ES-I3 (cell line): Measurements from ENCODE around the gene SF3B6.

ENCODE experiments used
- H3K36me3 ChIP-seq: 2 replicates; pipeline ENCODE4 v1.6.1; 2013; ENCODE audit warnings: mild to moderate bottlenecking, low read length, control low read depth, moderate library complexity; ENCODE audit not compliant: insufficient read depth
- H3K4me1 ChIP-seq: 2 replicates; pipeline ENCODE4 v1.6.1; 2013; ENCODE audit warnings: mild to moderate bottlenecking, control low read depth, low read length; ENCODE audit not compliant: insufficient read depth
- H3K9ac ChIP-seq: 2 replicates; pipeline ENCODE4 v1.6.1; 2013; ENCODE audit warnings: low read depth, mild to moderate bottlenecking, low read length, moderate library complexity
- H3K9me3 ChIP-seq: 2 replicates; pipeline ENCODE4 v1.6.1; 2013; ENCODE audit warnings: mild to moderate bottlenecking, low read length, moderate library complexity; ENCODE audit not compliant: control insufficient read depth, insufficient read depth

Gene SF3B6

DNA sequence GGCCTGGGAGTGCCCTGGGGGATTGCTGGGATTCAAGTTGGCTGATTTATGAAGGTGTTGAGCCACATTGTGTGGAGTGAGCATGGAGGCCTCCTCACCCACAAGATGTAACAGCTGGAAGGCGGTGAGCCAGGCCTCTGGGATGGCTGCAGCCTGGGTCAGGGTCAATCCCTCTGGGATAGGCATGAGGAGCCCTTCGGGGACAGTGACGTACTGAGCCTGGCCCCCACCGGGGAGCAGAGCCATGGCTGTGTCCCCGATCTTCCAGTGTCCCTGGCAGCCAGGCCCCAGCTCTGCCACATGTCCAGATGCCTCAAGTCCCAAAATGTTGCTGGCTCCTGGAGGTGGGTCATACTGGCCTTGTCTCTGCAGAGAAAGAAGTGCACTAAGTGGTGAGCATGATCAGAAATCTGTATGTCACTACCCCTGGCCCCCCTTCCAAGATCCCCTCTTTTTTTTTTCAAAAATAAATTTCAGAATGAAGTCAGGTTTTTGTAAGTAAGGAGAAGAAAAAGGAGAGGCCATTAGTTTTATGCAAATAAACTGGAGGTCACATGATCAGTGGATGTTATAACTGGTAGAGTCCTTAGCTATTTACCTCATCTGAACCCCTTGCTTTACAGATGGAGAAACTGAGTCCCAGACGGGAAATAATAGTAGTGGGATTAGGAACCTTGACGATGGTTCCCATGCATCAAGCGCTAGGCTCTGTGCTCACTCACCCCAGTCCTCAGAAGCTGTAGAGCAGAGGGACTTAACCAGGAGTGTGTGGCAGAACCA, 6.9 kb upstream of the SF3B6 start:
- no peaks in the 10 kb centered on the region for H3K9me3 ChIP-seq
- peak overlapping the region; percentile 54 for H3K9ac ChIP-seq
- H3K4me1 ChIP-seq: no peaks in the 10 kb centered on the region
- H3K36me3 ChIP-seq: peaks cover 8% of the 10 kb centered on the region

DNA sequence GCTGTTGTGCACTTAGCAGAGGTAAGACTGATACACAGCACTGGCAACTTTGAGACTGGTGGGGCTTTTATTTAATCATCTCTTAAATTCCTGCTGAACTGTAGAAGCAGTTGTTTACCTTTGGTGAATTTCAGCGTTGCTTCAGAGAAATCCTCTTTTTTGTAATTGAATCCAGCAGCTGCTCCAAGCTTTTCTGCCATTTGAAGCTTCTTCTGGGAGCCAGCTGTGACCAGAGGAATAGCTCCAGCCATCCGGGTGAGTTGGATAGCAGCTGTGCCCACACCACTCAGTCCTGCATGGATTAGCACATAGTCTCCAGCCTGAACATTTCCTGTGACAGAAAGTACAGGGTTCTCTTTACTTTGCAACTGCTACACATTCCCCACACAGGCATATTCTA, 4.6 kb upstream of the SF3B6 start:
- Histone ChIP-seq H3K4me1 (no peaks in the 10 kb centered on the region), H3K9ac (no peak overlapping the region), H3K36me3 (peaks cover 8% of the 10 kb centered on the region), H3K9me3 (no peaks in the 10 kb centered on the region)

DNA sequence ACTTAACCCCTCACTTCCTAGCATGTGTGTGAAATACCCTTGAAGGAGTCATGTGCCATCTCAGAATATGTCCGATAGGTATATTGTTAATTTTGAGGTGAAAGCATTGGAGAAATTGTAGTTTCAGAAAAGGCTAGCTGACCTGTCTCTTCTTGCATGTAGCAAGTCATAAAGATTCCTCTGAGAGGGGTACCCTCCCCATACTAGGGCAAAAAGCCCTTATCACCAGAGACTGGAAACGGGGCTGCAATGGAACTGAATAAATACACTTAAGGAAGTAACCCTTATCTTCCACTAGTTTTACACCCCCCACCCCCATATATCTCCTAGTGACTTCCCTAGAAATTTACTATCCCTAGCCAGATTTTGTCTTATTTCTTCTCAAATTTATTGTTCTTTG, 1.8 kb upstream of the SF3B6 start:
- Histone ChIP-seq H3K9me3 (no peaks in the 10 kb centered on the region), H3K9ac (peak overlapping the region; percentile 58; the same call in 1 of the 2 replicates), H3K4me1 (no peaks in the 10 kb centered on the region), H3K36me3 (peaks cover 12% of the 10 kb centered on the region)

DNA sequence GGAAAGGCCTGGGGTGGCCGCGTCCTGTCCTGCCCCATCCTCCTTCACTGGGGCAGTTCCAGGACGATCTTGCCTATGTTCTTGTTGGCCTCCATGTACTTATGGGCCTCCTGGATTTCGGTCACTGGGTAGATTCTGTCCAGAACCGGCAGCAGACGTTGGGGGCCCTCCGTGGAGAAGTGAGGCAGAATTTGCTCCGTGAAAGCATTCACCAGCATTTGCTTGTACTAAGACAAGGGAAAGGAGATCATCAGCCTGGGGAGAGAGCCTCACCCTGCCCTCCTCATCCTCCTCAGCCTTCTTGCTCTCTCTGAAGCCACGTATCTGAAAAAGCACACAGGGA, 1.4 kb upstream of the SF3B6 start:
- Histone ChIP-seq H3K9ac (peak overlapping the region; percentile 58), H3K4me1 (no peaks in the 10 kb centered on the region), H3K9me3 (no peaks in the 10 kb centered on the region), H3K36me3 (peaks cover 12% of the 10 kb centered on the region)

DNA sequence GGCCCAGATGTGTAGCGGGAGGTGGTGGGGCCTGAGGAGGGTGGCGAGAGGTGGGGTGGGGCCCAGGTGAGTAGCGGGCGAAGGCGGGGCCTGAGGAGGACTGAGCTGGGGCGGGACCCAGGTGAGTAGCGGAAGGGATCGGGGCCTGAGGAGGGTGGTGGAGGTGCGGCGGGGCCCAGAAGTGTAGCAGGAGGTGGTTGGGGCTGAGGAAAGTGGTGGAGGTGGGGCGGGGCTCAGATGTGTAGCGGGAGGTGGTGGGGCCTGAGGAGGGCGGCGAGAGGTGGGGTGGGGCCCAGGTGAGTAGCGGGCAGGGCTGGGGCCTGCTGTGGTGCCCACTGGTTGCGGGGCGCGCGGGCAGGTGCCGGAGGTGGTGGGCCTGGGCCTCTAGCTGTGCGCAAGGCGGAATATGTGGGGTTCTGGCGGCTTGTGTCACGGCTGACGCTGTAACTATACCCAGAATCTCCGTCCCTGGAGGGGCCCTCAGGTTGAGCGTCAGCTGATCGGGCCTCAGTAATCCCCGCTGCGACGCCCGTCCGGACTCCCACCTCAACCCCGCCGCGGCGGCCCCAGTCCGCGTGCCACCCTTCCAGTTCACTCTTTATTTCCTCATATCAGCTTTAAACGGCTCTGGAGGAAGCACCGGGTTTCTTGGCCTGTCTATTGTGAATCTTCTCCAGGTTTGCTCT, 866 bp upstream of the SF3B6 start:
- peak overlapping the region; percentile 58 for H3K9ac ChIP-seq
- no peaks in the 10 kb centered on the region for H3K4me1 ChIP-seq
- H3K36me3 ChIP-seq: peaks cover 11% of the 10 kb centered on the region
- no peaks in the 10 kb centered on the region for H3K9me3 ChIP-seq

DNA sequence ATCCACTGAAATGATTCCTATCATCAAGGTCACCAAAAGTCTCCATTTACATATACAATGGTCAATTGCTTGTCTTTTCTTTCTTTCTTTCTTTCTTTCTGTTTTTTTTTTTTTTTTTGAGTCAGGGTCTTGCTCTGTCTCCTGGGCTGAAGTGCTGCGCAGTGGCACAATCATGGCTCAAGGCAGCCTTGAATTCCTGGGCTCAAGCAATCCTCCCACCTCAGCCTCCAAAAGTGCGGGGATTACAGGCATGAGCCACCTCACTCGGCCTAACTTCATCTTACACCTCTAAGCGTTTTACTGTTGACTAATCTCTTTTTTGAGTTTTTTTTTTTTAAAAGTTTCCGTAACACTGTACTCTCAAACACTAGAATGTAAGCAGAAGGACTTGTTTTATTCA, 867 bp downstream of the SF3B6 start:
- Histone ChIP-seq H3K9ac (peak overlapping the region; percentile 62), H3K4me1 (no peaks in the 10 kb centered on the region), H3K9me3 (no peaks in the 10 kb centered on the region), H3K36me3 (peaks cover 11% of the 10 kb centered on the region)

DNA sequence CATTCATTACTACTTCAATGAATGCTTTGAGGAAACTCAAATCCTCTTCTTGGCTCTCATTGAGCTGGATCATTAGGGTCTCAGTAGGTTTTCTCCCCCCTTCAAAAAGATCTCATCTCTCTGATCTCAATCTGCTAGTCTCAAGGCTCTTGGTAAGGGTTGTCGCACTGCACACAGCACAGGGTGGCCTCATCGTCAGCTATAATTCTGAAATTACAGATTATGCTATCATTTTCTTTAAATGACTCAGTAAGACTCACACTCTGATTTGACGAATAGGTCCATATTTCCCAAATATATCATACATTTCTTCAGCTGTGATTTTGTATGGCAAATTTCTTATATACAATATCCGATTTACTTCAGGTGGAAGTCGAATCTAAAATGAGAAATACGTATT, 2.3 kb downstream of the SF3B6 start:
- H3K9me3 ChIP-seq: no peaks in the 10 kb centered on the region
- no peaks in the 10 kb centered on the region for H3K4me1 ChIP-seq
- H3K36me3 ChIP-seq: peaks cover 11% of the 10 kb centered on the region
- no peak overlapping the region for H3K9ac ChIP-seq

DNA sequence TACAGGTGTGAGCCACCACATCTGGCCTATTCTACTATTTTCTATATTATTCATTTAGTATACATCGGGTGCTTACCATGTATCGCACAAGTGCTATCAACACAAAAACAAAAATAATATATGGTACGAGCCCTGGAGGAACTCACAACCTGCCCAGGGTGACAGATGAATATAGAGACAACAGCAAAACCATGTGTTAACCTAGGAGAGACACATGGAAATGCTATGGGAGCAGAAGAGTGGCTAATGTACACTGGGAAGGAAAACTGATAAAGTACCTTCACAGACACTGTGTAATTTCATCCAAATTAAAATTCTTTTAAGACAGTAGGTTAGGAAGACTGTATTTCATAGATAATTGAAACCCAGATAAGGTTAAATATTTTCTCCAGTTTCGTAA, 3.9 kb downstream of the SF3B6 start:
- Histone ChIP-seq H3K4me1 (no peaks in the 10 kb centered on the region), H3K9me3 (no peaks in the 10 kb centered on the region), H3K36me3 (peaks cover 11% of the 10 kb centered on the region)

DNA sequence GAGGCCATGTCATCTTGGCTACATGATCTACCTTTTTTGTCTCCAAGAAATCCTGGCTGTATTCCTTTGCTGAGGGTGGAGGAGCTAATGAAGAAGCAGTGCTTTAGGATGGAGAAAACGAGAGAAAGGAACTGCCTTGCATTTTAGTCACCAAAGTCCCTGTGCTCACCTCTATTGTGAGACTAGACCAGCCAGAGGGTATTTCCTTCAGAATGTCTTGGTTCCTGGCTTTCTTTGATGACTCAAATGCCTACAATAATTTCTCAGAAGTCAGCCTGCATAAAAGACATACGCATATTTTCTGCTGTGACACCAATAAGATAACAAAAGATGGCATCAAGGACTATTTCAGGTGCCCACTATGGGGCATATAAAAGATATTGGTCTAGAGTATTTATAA, 10.8 kb downstream of the SF3B6 start:
- H3K36me3 ChIP-seq: peaks cover 7% of the 10 kb centered on the region
- no peaks in the 10 kb centered on the region for H3K9me3 ChIP-seq
- no peak overlapping the region for H3K9ac ChIP-seq
- H3K4me1 ChIP-seq: no peaks in the 10 kb centered on the region

More for the DNA sequence above, 3.9 kb downstream of the SF3B6 start:
- H3K9ac ChIP-seq: no peak overlapping the region

DNA sequence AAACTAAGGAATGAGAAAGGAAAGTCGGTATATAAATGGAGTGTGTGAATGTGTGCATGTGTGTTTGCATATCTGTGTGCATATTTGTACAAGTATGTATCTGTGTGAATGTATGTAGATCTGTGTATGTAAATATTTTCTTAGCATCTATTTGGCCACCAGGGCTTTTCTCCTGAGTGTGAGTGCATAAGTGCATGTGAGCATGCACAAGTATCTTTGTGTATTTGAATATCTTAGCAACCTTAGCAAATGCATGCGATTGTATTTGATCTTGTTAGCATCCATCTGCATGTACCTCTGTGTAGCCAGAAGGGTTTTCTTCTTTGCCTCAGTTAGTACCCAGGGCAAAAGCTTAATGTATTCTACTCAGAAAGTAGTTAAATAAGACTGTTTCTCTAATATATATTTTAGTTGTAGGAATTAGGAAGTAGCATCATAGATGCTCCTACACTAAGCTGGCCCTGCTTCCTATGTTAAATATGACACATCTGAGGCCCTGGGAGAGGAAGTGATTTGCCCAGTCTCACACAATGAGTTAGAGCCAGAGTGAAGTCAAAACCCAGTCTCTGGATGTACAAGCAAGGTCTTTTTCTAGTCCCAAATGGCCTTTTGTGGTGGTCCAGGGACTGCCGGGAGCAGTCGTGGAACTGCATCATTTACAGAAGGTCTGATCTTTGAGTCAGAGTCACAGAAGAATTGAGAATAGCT, 17.4 kb downstream of the SF3B6 start:
- H3K9ac ChIP-seq: no peak overlapping the region
- H3K9me3 ChIP-seq: no peaks in the 10 kb centered on the region
- H3K4me1 ChIP-seq: no peaks in the 10 kb centered on the region
- peaks cover 4% of the 10 kb centered on the region; the same call in 1 of the 2 replicates for H3K36me3 ChIP-seq

DNA sequence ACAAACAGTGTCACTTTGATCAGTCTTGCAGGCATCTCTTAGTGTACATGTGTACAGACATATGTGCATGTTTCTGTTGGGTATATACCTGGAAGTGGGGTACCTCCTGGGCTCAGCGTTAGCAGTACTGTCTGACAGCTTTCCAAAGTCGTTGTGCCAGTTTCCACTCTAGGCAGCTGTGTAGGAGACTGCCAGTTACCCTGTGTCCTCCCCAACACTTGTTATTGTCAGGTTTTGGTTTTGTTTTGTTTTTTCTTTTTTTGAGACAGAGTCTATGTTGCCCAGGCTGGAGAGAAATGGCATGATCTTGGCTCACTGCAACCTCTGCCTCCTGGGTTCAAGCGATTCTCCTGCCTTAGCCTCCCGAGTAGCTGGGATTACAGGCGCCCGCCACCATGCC, 20.4 kb downstream of the SF3B6 start:
- Histone ChIP-seq H3K36me3 (no peaks in the 10 kb centered on the region), H3K4me1 (no peaks in the 10 kb centered on the region), H3K9me3 (no peaks in the 10 kb centered on the region), H3K9ac (no peak overlapping the region)

DNA sequence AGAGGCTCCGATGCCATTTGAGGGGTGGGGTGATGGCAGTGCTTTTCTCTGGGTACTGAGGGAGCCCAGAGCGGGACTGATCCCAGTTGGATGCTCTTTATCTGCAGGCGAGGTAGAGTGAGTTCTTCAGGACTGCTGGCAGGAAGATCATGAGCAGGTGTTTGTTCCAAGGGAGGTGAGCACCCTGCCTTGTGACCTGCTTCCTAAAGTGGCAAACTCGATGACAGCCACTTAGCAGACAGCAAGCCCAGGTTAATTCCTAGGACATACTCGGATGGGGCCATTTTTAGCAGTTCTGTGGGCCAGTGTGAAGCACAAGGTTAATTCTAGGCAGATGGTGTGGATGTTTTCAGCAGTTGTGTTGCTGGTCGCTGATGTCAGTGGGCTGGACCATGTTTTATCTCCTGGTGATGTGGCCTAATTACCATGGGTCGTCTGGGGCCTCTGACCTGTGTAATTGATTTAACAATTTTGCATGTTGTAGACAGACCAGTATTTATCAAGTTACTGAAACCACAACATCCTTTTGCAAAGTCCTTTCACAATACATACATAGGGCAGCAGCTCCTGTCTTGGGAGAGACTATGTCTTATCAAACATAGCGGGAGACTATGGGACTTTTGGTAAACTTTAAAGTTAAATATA, 21.6 kb downstream of the SF3B6 start:
- Histone ChIP-seq H3K9me3 (no peaks in the 10 kb centered on the region), H3K4me1 (no peaks in the 10 kb centered on the region), H3K36me3 (no peaks in the 10 kb centered on the region), H3K9ac (no peak overlapping the region)

DNA sequence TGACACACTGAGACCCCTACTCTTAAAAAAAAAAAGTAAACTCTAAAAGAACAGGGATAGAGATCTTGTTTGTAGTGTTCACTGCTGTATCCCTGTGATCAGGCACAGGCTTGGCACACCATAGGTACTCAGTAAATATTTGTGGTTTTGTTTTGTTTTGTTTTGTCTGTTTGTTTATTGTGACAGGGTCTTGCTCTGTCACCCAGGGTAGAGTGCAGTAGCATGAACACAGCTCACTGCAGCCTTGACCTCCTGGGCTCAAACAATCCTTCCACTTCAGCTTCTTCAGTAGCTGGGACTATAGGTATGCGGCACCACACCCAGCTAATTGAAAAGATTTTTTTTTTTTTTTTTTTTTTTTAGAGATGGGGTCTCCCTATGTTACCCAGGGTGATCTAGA, 23.2 kb downstream of the SF3B6 start:
- H3K36me3 ChIP-seq: no peaks in the 10 kb centered on the region
- H3K9me3 ChIP-seq: no peaks in the 10 kb centered on the region
- H3K9ac ChIP-seq: no peak overlapping the region
- no peaks in the 10 kb centered on the region for H3K4me1 ChIP-seq

DNA sequence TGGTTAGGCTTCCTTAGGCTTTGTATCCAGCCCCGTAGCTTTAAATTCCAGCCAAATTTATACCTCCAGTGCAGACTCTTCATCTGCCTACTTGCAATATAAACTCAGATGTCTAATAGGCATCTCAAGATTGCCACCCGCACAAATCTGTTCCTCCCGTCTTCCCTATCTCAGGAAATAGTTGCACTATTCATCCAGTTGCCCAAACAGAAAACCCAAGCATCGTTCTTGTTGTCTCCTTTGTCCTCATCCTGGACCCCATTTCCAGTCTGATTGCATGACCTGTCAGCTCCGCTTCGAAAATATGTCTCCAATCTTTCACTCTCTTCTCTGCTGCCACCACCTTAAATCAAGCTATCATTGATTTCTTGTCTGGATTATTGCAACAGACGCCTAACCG, 24.3 kb downstream of the SF3B6 start:
- Histone ChIP-seq H3K9ac (no peak overlapping the region), H3K9me3 (no peaks in the 10 kb centered on the region), H3K4me1 (no peaks in the 10 kb centered on the region), H3K36me3 (no peaks in the 10 kb centered on the region)
